Hepatocyte (in vitro differentiated cells): ENCODE data around the gene ERGIC1. TPM values are rescaled to one million over a fixed set of nuclear protein-coding genes. Genes with fewer than 3 reads are reported as not detected.

Source experiments
- DNase-seq: peaks from one replicate; pipeline ENCODE4 v3.0.0-alpha.2; 2016; ENCODE audit warnings: low spot score
- H2AFZ ChIP-seq: fragments of 200-600 bp; sonication (generic); 2 replicates; pipeline ENCODE4 v1.6.0; 2016; ENCODE audit warnings: antibody characterized with exemption, mild to moderate bottlenecking
- H3K27ac ChIP-seq: fragments of 200-600 bp; sonication (generic); 2 replicates; pipeline ENCODE4 v1.5.1; 2016; ENCODE audit warnings: mild to moderate bottlenecking
- H3K27me3 ChIP-seq: fragments of 200-600 bp; sonication (generic); 2 replicates; pipeline ENCODE4 v1.6.1; 2016
- H3K36me3 ChIP-seq: fragments of 200-600 bp; sonication (generic); replicated peaks from 2 replicates; pipeline ENCODE4 v1.5.1; 2016; ENCODE audit warnings: low read depth; ENCODE audit not compliant: insufficient read depth
- H3K4me1 ChIP-seq: fragments of 200-600 bp; sonication (generic); 2 replicates; pipeline ENCODE4 v1.5.1; 2016; ENCODE audit warnings: mild to moderate bottlenecking, moderate library complexity; ENCODE audit not compliant: insufficient read depth
- H3K4me2 ChIP-seq: fragments of 200-600 bp; sonication (generic); 2 replicates; pipeline ENCODE4 v1.6.0; 2016
- H3K4me3 ChIP-seq: fragments of 200-600 bp; sonication (generic); 2 replicates; pipeline ENCODE4 v1.5.1; 2016; ENCODE audit warnings: mild to moderate bottlenecking
- H3K79me2 ChIP-seq: fragments of 200-600 bp; sonication (generic); 2 replicates; pipeline ENCODE4 v1.6.0; 2017; ENCODE audit warnings: mild to moderate bottlenecking
- H3K9me2 ChIP-seq: fragments of 200-600 bp; sonication (generic); replicated peaks from 2 replicates; pipeline ENCODE4 v1.6.0; 2017; ENCODE audit warnings: mild to moderate bottlenecking; ENCODE audit not compliant: insufficient read depth
- H3K9me3 ChIP-seq: fragments of 200-600 bp; sonication (generic); 2 replicates; pipeline ENCODE4 v1.5.1; 2016; ENCODE audit warnings: low read depth, mild to moderate bottlenecking
- H4K20me1 ChIP-seq: fragments of 200-600 bp; sonication (generic); 2 replicates; pipeline ENCODE4 v1.6.0; 2016; ENCODE audit warnings: mild to moderate bottlenecking; ENCODE audit not compliant: insufficient read depth, poor library complexity, severe bottlenecking
- EZH2 ChIP-seq: fragments of 200-600 bp; sonication (generic); IDR thresholded peaks from 2 replicates; pipeline ENCODE4 v1.6.1; 2016; ENCODE audit warnings: antibody characterized with exemption, mild to moderate bottlenecking, borderline replicate concordance
- EZH2phosphoT487 ChIP-seq: fragments of 200-600 bp; sonication (generic); IDR thresholded peaks from one replicate; pipeline ENCODE4 v1.6.1; 2018; ENCODE audit warnings: antibody characterized with exemption, mild to moderate bottlenecking, low read depth, moderate library complexity; ENCODE audit not compliant: unreplicated experiment, severe bottlenecking
- WGBS: methylation state at CpG from one replicate; pipeline ENCODE4 v1.1.6; 2016; ENCODE audit warnings: low lambda C conversion rate; ENCODE audit errors: missing lambda C conversion rate; 5-methylcytosine and 5-hydroxymethylcytosine counted together
- polyA plus RNA-seq: library from polyadenylated mRNA; unstranded; fragments of >200 nt; fragmentation: Nextera tagmentation; extraction: Ambion mirVana; gene quantifications from 2 replicates; pipeline ENCODE4 v1.2.1, GENCODE V29; 2016
- total RNA-seq: library from RNA; depleted of rRNA; stranded (reverse); fragments of >200 nt; gene quantifications from 2 replicates; pipeline ENCODE4 v1.2.3, GENCODE V29; 2014
- TF ChIP-seq, protein P1 (sequence below): fragments of 200-600 bp; sonication (generic); IDR thresholded peaks from 2 replicates; pipeline ENCODE4 v1.5.1; 2016; ENCODE audit warnings: antibody characterized with exemption, mild to moderate bottlenecking; ENCODE audit not compliant: poor library complexity

The ERGIC1 gene
- total and polyA plus RNA-seq, 2 experiments from 2014 or later, result 39.1 to 107 TPM

DNA sequence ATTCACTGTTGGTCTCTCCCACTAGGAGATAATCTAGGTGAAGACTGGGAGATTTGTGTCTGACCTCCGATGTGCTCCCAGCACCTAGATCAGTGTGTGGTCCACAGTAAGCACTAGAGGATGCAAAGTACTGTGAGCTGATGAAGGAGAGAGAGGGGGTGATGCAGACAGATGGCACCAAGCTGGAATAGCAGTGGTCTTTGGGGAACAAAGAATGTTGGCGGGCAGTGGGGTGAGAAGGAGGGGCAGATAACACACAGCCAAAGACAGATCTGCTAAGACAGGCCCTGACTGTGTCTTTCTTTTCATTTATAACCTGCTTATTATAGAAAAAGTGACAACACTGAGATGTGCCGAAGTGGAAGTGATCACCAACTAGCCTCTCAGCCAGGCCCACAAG lies 37.5 kb downstream of the ERGIC1 start:
- Histone ChIP-seq H3K79me2 (peaks cover 49% of the 10 kb centered on the region), H3K4me1 (peaks cover 20% of the 10 kb centered on the region), H4K20me1 (peaks cover 6% of the 10 kb centered on the region), H3K9me2 (no peaks in the 10 kb centered on the region), H3K4me3 (no peak overlapping the region), H3K9me3 (no peaks in the 10 kb centered on the region), H3K27me3 (no peaks in the 10 kb centered on the region), H2AFZ (no peak overlapping the region), H3K27ac (peak overlapping the region; percentile 54), H3K36me3 (no peaks in the 10 kb centered on the region), H3K4me2 (no peak overlapping the region)
- TF ChIP-seq EZH2 (no peak), EZH2phosphoT487 (no peak)
- TF ChIP-seq, protein P1, sequence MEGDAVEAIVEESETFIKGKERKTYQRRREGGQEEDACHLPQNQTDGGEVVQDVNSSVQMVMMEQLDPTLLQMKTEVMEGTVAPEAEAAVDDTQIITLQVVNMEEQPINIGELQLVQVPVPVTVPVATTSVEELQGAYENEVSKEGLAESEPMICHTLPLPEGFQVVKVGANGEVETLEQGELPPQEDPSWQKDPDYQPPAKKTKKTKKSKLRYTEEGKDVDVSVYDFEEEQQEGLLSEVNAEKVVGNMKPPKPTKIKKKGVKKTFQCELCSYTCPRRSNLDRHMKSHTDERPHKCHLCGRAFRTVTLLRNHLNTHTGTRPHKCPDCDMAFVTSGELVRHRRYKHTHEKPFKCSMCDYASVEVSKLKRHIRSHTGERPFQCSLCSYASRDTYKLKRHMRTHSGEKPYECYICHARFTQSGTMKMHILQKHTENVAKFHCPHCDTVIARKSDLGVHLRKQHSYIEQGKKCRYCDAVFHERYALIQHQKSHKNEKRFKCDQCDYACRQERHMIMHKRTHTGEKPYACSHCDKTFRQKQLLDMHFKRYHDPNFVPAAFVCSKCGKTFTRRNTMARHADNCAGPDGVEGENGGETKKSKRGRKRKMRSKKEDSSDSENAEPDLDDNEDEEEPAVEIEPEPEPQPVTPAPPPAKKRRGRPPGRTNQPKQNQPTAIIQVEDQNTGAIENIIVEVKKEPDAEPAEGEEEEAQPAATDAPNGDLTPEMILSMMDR, result no peak
- WGBS, result 74% methylated on average over 3 of the region's 3 CpGs
- DNase-seq, result no peak

DNA sequence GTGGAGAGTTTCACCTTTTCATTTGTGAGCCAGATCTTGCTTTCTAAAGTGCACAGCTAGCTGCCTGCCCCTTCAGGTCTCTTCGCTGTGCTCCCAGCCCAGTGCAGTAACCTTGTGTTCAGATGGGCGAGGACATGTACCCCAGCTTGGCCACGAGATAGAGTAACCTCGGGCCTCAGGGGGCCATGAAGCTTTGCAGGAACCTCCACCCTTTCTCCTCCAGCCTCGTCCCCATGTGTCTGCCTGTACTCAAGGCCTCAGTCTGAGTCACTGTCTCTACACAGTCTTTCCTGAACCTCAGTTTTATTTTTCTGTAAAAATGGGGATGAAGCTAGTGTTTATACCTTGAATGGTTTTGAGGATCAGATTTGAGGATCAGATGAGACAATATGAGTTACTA lies 37.9 kb downstream of the ERGIC1 start:
- H4K20me1 ChIP-seq, result peaks cover 6% of the 10 kb centered on the region
- H3K4me3 ChIP-seq, result no peak overlapping the region
- DNase-seq, result no peak
- no peak overlapping the region for H2AFZ ChIP-seq
- no peaks in the 10 kb centered on the region for H3K9me2 ChIP-seq
- H3K4me2 ChIP-seq, result no peak overlapping the region
- H3K4me1 ChIP-seq, result peaks cover 20% of the 10 kb centered on the region
- no peaks in the 10 kb centered on the region for H3K9me3 ChIP-seq
- TF ChIP-seq EZH2 (no peak), EZH2phosphoT487 (no peak)
- TF ChIP-seq, protein P1, result no peak
- no peaks in the 10 kb centered on the region for H3K36me3 ChIP-seq
- WGBS, result 84% methylated on average over 5 of the region's 5 CpGs
- H3K27me3 ChIP-seq, result no peaks in the 10 kb centered on the region
- H3K27ac ChIP-seq, result peak overlapping the region; percentile 54
- peaks cover 48% of the 10 kb centered on the region for H3K79me2 ChIP-seq

DNA sequence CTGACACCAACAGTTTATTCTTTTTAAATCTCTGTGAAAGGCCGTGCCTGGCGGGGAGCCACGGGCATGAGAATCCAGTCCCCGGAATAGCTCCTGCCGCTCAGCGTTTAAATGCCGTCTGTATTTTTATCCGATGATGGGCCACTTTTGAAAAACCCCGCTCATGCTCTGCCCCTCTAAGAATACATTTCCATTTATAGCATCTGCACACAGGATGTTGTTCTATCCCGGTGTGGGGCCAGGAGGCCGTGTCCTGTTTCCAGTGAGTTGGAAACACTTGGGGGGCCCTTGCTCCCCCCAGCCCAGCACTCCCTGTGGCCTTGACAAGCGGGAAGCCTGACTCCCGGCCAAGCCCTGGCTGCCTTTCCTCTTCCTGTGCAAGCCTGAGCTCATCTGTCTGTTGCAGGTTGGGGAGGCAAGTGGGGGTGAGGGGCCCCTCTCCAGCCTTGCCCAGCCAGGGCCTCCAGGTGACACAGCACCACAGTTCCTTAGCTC lies 39.0 kb downstream of the ERGIC1 start:
- H3K27ac ChIP-seq, result peak overlapping the region; percentile 54
- no peaks in the 10 kb centered on the region for H3K27me3 ChIP-seq
- H3K36me3 ChIP-seq, result no peaks in the 10 kb centered on the region
- H3K4me1 ChIP-seq, result peaks cover 20% of the 10 kb centered on the region
- H3K4me2 ChIP-seq, result peak overlapping the region; percentile 38
- no peak overlapping the region for H3K4me3 ChIP-seq
- peaks cover 6% of the 10 kb centered on the region for H4K20me1 ChIP-seq
- DNase-seq, result peak; percentile 45
- no peaks in the 10 kb centered on the region for H3K9me2 ChIP-seq
- 49% methylated on average over 13 of the region's 13 CpGs for WGBS
- H2AFZ ChIP-seq, result no peak overlapping the region
- TF ChIP-seq, protein P1, result no peak
- TF ChIP-seq EZH2, result no peak
- no peak for TF ChIP-seq EZH2phosphoT487
- peaks cover 46% of the 10 kb centered on the region for H3K79me2 ChIP-seq
- no peaks in the 10 kb centered on the region for H3K9me3 ChIP-seq
